ENCODE measurements around the gene LETMD1. TPM values are rescaled to one million over a fixed set of nuclear protein-coding genes. Genes with fewer than 3 reads are reported as not detected.

The LETMD1 gene
- total RNA-seq, 6 experiments from 2014 or later = 22.1 to 35.6 (median 30.4) TPM

DNA sequence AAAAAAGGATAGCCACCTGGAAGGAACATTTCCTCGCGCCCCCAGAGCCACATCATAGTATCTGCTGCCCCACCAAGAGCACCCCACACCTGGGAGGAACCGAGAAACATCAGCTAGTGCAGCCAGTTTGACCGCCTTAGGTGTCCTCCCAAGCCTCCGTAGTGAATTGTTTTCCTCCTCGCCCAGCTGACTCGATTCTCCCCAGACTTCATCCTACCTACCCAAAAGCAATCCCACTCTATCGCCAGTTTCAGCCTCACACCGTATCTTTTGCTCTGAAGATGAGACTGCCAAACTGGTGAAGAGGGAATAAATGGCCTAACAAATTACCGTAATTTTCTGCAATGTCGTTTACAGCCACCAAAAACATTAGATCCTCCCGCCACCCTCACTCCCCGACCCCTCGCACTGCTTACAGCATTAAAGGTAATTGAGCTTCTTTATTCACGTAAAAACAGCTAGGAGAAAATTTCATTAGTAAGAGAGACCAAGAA lies 20.7 kb upstream of the LETMD1 start:
- Histone ChIP-seq H3K36me3 (no peaks in the 10 kb centered on the region), H3K27ac (no peak overlapping the region), H3K4me1 (peaks cover 0 to 19% (median 9%) of the 10 kb centered on the region in 4 donors), H3K27me3 (no peaks in the 10 kb centered on the region), H3K9me3 (no peaks in the 10 kb centered on the region), H3K4me3 (no peak overlapping the region)
- whole genome bisulfite sequencing (ENCODE audit: insufficient coverage, low coverage, low lambda C conversion rate, missing lambda C conversion rate) = 92% methylated on average over 14 of the region's 15 CpGs
- intact Hi-C loops (cut with DNase I) = no loop called here
- DNase-seq (no peak), ATAC-seq (no peak)
- TF ChIP-seq POLR2A (IDR thresholded peaks at IDR 0.05) = no peak
- TF ChIP-seq, protein P1, sequence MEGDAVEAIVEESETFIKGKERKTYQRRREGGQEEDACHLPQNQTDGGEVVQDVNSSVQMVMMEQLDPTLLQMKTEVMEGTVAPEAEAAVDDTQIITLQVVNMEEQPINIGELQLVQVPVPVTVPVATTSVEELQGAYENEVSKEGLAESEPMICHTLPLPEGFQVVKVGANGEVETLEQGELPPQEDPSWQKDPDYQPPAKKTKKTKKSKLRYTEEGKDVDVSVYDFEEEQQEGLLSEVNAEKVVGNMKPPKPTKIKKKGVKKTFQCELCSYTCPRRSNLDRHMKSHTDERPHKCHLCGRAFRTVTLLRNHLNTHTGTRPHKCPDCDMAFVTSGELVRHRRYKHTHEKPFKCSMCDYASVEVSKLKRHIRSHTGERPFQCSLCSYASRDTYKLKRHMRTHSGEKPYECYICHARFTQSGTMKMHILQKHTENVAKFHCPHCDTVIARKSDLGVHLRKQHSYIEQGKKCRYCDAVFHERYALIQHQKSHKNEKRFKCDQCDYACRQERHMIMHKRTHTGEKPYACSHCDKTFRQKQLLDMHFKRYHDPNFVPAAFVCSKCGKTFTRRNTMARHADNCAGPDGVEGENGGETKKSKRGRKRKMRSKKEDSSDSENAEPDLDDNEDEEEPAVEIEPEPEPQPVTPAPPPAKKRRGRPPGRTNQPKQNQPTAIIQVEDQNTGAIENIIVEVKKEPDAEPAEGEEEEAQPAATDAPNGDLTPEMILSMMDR (IDR thresholded peaks at IDR 0.05) = no peak

DNA sequence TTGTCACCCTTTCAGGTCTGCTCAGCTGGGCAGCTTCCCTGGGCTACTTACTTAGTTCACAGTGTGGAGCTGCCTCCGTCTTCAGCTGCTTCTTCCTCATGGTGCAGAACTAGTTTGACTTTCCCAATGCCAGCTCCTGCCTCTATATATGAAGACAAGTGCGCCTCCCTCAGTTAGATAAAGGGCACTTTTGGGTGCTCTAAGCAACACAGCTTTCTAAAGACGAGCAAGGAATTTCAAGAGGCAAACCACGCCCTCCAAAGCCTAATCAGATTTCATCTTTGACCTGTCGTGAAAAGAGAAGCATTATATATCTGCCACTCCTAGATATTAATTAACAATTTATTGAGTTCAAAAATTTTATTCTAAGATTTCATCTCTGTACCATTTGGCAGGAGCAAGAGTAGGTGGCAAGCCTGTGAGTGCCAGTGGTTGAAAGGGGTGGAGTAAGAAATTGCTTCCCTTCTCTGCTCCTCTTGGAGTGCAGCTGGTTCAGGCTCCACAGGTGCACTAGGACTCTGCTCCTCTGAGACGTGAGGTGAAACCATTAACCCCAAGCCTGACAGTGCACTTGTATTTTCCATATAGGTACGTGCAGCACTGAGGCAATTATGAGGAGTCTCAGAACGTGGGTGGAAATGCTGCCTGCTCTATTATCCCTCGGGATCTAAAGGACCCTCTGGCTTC lies 19.9 kb upstream of the LETMD1 start:
- Histone ChIP-seq H3K4me3 (no peak overlapping the region), H3K4me1 (peaks cover 0 to 11% (median 5%) of the 10 kb centered on the region in 4 donors), H3K36me3 (no peaks in the 10 kb centered on the region), H3K27me3 (no peaks in the 10 kb centered on the region), H3K27ac (no peak overlapping the region), H3K9me3 (no peaks in the 10 kb centered on the region)
- intact Hi-C loops (cut with DNase I) = no loop called here
- 14% methylated on average over 6 of the region's 9 CpGs for WGBS (ENCODE audit: insufficient coverage, low coverage, low lambda C conversion rate, missing lambda C conversion rate)
- TF ChIP-seq, protein P1 (IDR thresholded peaks at IDR 0.05) = peak; percentile 25 to 47 (median 38)
- no peak for TF ChIP-seq POLR2A (IDR thresholded peaks at IDR 0.05)
- ATAC-seq (peak in 1 of 4 donors; percentile 4), DNase-seq (no peak)

DNA sequence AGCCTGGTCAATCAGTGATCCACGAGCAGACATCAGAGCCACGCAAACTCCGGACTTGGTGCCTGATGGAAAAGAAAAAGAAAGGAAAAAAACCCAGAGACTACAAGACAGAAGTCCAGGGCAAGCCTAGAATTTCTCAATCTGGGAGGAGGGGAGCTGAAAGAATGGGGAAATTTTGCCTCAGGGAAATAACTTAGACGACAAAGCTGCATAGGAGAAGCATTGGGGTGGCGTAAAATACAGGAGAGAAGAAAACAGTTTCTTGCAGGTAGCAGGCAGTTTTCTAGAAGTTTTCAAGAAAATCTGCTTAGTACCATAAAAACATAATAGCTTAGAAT lies 19.3 kb upstream of the LETMD1 start:
- 42% methylated on average over 5 of the region's 5 CpGs for WGBS (ENCODE audit: insufficient coverage, low coverage, low lambda C conversion rate, missing lambda C conversion rate)
- H3K4me1 ChIP-seq = peaks cover 0 to 6% (median 2%) of the 10 kb centered on the region in 4 donors
- intact Hi-C loops (cut with DNase I) = no loop called here
- ATAC-seq = no peak
- no peak for DNase-seq
- no peak overlapping the region for H3K27ac ChIP-seq
- H3K4me3 ChIP-seq = no peak overlapping the region
- H3K9me3 ChIP-seq = no peaks in the 10 kb centered on the region
- H3K36me3 ChIP-seq = no peaks in the 10 kb centered on the region
- TF ChIP-seq POLR2A (IDR thresholded peaks at IDR 0.05) = no peak
- TF ChIP-seq, protein P1 (IDR thresholded peaks at IDR 0.05) = no peak
- no peaks in the 10 kb centered on the region for H3K27me3 ChIP-seq

DNA sequence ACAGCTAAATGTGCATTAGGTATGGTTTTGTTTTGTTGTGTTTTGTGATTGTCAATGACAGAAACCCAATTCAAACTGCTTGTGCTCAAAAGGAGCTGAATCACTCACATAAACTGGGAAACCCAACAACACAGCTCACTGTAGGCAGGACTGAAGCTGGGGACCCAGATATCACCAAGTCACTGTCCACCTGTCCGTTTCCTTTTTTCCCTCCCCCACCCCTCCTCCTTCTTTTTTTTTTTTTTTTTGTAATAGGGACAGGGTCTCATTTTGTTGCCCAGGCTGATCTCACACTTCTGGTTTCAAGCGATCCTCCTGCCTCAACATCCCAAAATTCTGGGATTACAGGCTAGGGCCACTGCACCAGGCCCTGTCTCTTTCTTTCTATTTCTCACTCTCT lies 15.1 kb upstream of the LETMD1 start:
- no peaks in the 10 kb centered on the region for H3K36me3 ChIP-seq
- no peak overlapping the region for H3K4me3 ChIP-seq
- intact Hi-C loops (cut with DNase I) = no loop called here
- no peaks in the 10 kb centered on the region for H3K9me3 ChIP-seq
- 83% methylated on average over 2 of the region's 2 CpGs for WGBS (ENCODE audit: insufficient coverage, low coverage, low lambda C conversion rate, missing lambda C conversion rate)
- DNase-seq (no peak), ATAC-seq (no peak)
- H3K4me1 ChIP-seq = no peaks in the 10 kb centered on the region
- no peak overlapping the region for H3K27ac ChIP-seq
- no peaks in the 10 kb centered on the region for H3K27me3 ChIP-seq
- no peak for TF ChIP-seq POLR2A (IDR thresholded peaks at IDR 0.05)

DNA sequence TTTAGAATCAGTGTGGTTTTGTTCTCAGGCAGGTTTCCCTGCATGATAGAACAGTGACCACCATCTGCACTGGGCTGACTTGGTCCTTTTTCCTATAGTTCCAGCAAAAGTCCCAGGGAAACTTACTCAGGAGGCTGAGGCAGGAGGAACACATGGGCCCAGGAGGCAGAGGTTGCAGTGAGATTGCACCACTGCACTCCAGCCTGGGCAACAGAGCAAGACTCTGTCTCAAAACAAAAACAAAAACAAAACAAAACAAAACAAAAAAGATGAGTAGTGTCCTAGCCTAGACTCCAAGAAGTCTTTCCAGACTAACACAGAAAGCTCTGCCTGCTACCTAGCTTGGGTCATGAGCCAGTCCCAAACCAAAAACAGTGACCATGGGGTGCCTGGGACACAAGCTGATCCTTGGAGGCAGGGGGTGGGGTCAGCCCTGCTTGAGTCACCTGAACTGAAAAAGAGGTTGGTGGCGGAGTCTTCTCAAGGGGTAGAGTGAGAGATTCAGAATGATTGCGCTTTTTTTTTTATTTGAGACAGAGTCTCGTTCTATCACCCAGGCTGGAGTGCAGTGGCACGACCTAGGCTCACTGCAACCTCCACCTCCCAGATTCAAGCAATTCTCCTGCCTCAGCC lies 14.6 kb upstream of the LETMD1 start:
- 100% methylated on average over 1 of the region's 4 CpGs for WGBS (ENCODE audit: insufficient coverage, low coverage, low lambda C conversion rate, missing lambda C conversion rate)
- no peak for DNase-seq

More for the DNA sequence above, 14.6 kb upstream of the LETMD1 start:
- no peaks in the 10 kb centered on the region for H3K9me3 ChIP-seq
- no peak overlapping the region for H3K4me3 ChIP-seq
- H3K27ac ChIP-seq = no peak overlapping the region
- no peaks in the 10 kb centered on the region for H3K27me3 ChIP-seq
- H3K4me1 ChIP-seq = no peaks in the 10 kb centered on the region
- ATAC-seq = no peak
- intact Hi-C loops (cut with DNase I) = no loop called here
- no peaks in the 10 kb centered on the region for H3K36me3 ChIP-seq
- TF ChIP-seq POLR2A (IDR thresholded peaks at IDR 0.05) = no peak
- TF ChIP-seq, protein P1 (IDR thresholded peaks at IDR 0.05) = no peak

Measured in right lobe of liver (tissue), 6 donors.